Prostate gland (tissue), 2 donors: ENCODE data around the gene CAMKMT. TPM values are rescaled to one million over a fixed set of nuclear protein-coding genes. Genes with fewer than 3 reads are reported as not detected.

Source experiments
- DNase-seq: peaks from one replicate; pipeline ENCODE4 v3.0.0-alpha.2; 2019; ENCODE audit warnings: low spot score
- H3K27ac ChIP-seq, 2 donors: fragments of 200-600 bp; sonication (generic); 2 replicates each; pipeline ENCODE4 v1.5.1; 2017 to 2019
- H3K27me3 ChIP-seq: fragments of 200-600 bp; sonication (generic); replicated peaks from 2 replicates; pipeline ENCODE4 v1.5.1; 2019; ENCODE audit not compliant: insufficient read depth
- H3K36me3 ChIP-seq, 2 donors: fragments of 200-600 bp; sonication (generic); 1 replicate in 1 of 2; 2 replicates in 1 of 2; pipeline versions ENCODE4 v1.5.1 to v1.8.1; 2017 to 2019
- H3K4me1 ChIP-seq: fragments of 200-600 bp; sonication (generic); replicated peaks from 2 replicates; pipeline ENCODE4 v1.5.1; 2019
- H3K4me3 ChIP-seq, 2 donors: fragments of 200-600 bp; sonication (generic); 2 replicates each; pipeline ENCODE4 v1.5.1; 2017 to 2019
- H3K9me3 ChIP-seq: fragments of 200-600 bp; sonication (generic); 2 replicates; pipeline ENCODE4 v1.5.1; 2017
- POLR2A ChIP-seq: fragments of 450-650 bp; IDR thresholded peaks from one replicate; pipeline ENCODE4 v1.6.1; 2016; ENCODE audit warnings: antibody characterized with exemption, mild to moderate bottlenecking
- POLR2AphosphoS5 ChIP-seq: sonication (generic); formaldehyde crosslinking; IDR thresholded peaks from one replicate; pipeline ENCODE4 v1.6.1; 2017; ENCODE audit warnings: antibody characterized with exemption
- whole genome bisulfite sequencing: methylation state at CpG from one replicate; pipeline ENCODE4 v1.1.5; 2018; 5-methylcytosine and 5-hydroxymethylcytosine counted together
- intact Hi-C: fragments of 100-400 bp; cut with DNase I; formaldehyde crosslinking; loops from one replicate; pipeline ENCODE4 v1.14.2; 2022
- total RNA-seq, 2 donors: library from RNA; depleted of rRNA; stranded (reverse); fragments of >200 nt; gene quantifications; one replicate each; pipeline ENCODE4 v1.1.0, GENCODE V29; 2016
- TF ChIP-seq, protein P1 (sequence below), 4 experiments: fragments of 200-600 bp in 2 of 4; fragments of 450-650 bp in 2 of 4; sonication (generic) in 2 of 4; IDR thresholded peaks; 1 replicate in 3 of 4; 2 replicates in 1 of 4; pipeline ENCODE4 v1.5.1; 2016 to 2019; ENCODE audit warnings: antibody characterized with exemption in 4 of 4, mild to moderate bottlenecking in 2 of 4, moderate library complexity in 2 of 4

Gene CAMKMT
- total RNA-seq, 2 donors from 2014 or later: 5.4 to 7.6 TPM

DNA sequence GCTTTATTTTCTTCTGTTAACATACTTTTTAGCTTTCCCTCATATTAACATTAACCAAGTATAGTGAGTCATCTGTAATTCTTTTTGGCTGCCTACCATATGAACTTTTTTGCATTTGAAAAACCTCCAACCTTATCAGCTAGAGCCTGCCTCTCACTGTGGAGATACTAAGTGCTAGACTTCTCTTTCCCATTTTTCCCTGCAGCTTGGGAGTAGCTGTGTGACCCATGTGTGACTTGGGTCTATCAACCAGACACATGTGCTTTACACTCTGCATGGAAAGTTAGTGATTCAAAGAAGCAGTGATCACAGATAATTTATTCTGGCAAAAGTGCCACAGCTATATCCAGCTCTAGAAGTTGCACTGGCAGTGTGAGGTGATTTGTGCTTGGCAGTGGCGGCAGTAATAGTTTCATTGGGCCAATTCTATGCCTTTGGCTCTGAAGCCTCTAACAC is 36.7 kb upstream of the CAMKMT start:
- 82% methylated on average over 1 of the region's 1 CpG for WGBS
- intact Hi-C loops: no loop called here
- no peaks in the 10 kb centered on the region for H3K4me1 ChIP-seq
- no peaks in the 10 kb centered on the region for H3K36me3 ChIP-seq
- DNase-seq: no peak
- no peak overlapping the region for H3K4me3 ChIP-seq
- TF ChIP-seq POLR2A (no peak), POLR2AphosphoS5 (no peak)
- TF ChIP-seq, protein P1, sequence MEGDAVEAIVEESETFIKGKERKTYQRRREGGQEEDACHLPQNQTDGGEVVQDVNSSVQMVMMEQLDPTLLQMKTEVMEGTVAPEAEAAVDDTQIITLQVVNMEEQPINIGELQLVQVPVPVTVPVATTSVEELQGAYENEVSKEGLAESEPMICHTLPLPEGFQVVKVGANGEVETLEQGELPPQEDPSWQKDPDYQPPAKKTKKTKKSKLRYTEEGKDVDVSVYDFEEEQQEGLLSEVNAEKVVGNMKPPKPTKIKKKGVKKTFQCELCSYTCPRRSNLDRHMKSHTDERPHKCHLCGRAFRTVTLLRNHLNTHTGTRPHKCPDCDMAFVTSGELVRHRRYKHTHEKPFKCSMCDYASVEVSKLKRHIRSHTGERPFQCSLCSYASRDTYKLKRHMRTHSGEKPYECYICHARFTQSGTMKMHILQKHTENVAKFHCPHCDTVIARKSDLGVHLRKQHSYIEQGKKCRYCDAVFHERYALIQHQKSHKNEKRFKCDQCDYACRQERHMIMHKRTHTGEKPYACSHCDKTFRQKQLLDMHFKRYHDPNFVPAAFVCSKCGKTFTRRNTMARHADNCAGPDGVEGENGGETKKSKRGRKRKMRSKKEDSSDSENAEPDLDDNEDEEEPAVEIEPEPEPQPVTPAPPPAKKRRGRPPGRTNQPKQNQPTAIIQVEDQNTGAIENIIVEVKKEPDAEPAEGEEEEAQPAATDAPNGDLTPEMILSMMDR (IDR thresholded peaks at IDR 0.05): no peak
- no peaks in the 10 kb centered on the region for H3K9me3 ChIP-seq
- H3K27ac ChIP-seq: no peak overlapping the region
- H3K27me3 ChIP-seq: no peaks in the 10 kb centered on the region

- no peak for DNase-seq
- intact Hi-C loops: no loop called here
- H3K36me3 ChIP-seq: no peaks in the 10 kb centered on the region
- no peak overlapping the region for H3K4me3 ChIP-seq
- H3K4me1 ChIP-seq: no peaks in the 10 kb centered on the region
- 88% methylated on average over 4 of the region's 4 CpGs for WGBS
- no peaks in the 10 kb centered on the region for H3K27me3 ChIP-seq
- TF ChIP-seq POLR2A: no peak
- TF ChIP-seq, protein P1 (IDR thresholded peaks at IDR 0.05): no peak
- no peak for TF ChIP-seq POLR2AphosphoS5
- H3K27ac ChIP-seq: no peak overlapping the region
- no peaks in the 10 kb centered on the region for H3K9me3 ChIP-seq
Measured at GRCh38 chr2:44325897-44326296, 35.9 kb upstream of the CAMKMT start.

GRCh38 chr2:44326548-44327264 is 35.0 kb upstream of the CAMKMT start:
- Histone ChIP-seq H3K9me3 (no peaks in the 10 kb centered on the region), H3K4me1 (no peaks in the 10 kb centered on the region), H3K27ac (no peak overlapping the region), H3K27me3 (no peaks in the 10 kb centered on the region), H3K4me3 (no peak overlapping the region), H3K36me3 (peaks cover 0 to 5% of the 10 kb centered on the region in 2 donors)
- TF ChIP-seq, protein P1 (IDR thresholded peaks at IDR 0.05): no peak
- no peak for TF ChIP-seq POLR2A
- TF ChIP-seq POLR2AphosphoS5: no peak
- 86% methylated on average over 13 of the region's 13 CpGs for WGBS
- DNase-seq: no peak
- intact Hi-C loops: no loop called here

GRCh38 chr2:44328750-44329149 is 33.0 kb upstream of the CAMKMT start:
- H3K4me1 ChIP-seq: no peaks in the 10 kb centered on the region
- no peak overlapping the region for H3K4me3 ChIP-seq
- H3K27me3 ChIP-seq: no peaks in the 10 kb centered on the region
- TF ChIP-seq, protein P1 (IDR thresholded peaks at IDR 0.05): no peak
- no peak for TF ChIP-seq POLR2A
- no peak for TF ChIP-seq POLR2AphosphoS5
- DNase-seq: no peak
- no peaks in the 10 kb centered on the region for H3K9me3 ChIP-seq
- peaks cover 0 to 5% of the 10 kb centered on the region in 2 donors for H3K36me3 ChIP-seq
- 79% methylated on average over 2 of the region's 2 CpGs for WGBS
- H3K27ac ChIP-seq: no peak overlapping the region
- intact Hi-C loops: no loop called here

DNA sequence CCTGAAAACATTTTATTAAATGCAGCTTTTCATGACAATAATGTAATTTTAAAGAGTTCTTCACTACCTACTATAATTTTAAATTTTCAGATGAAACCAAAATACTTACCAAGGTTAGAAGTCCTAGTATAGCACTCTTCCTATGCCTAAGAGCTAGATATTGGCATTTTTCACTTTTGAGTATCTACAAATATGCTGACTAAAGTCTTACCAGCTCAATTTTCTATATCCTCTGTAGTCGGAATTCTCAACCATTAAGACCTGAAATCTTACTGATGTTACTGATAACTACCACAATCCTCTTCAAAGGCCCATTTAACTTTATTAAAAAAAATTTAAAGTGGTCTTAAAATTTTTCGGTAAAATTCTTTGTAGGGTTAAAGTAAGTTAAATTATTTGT is 32.4 kb upstream of the CAMKMT start:
- H3K4me1 ChIP-seq: no peaks in the 10 kb centered on the region
- H3K4me3 ChIP-seq: no peak overlapping the region
- WGBS: 85% methylated on average over 2 of the region's 2 CpGs
- no peak for DNase-seq
- H3K27ac ChIP-seq: no peak overlapping the region
- intact Hi-C loops: no loop called here
- H3K36me3 ChIP-seq: peaks cover 0 to 5% of the 10 kb centered on the region in 2 donors
- no peaks in the 10 kb centered on the region for H3K27me3 ChIP-seq
- no peak for TF ChIP-seq POLR2AphosphoS5
- TF ChIP-seq, protein P1 (IDR thresholded peaks at IDR 0.05): no peak
- no peak for TF ChIP-seq POLR2A
- no peaks in the 10 kb centered on the region for H3K9me3 ChIP-seq
